ENCODE measurements around the gene OR8G1.
"Not testable (repeated sequence)": the region's sequence is repeated elsewhere in the genome, so short reads cannot be mapped to it uniquely, and the experiment has no call there.

Gene OR8G1

GRCh38 chr11:124240621-124241397, at the start of gene OR8G1:
TSS of gene OR8G1 (plus strand) at chr11:124241095. CDS start at chr11:124249676, 8,581 bp downstream.
- H3K4me3 ChIP-seq, result no peak within 1 kb of the TSS
- no peak within 1 kb of the TSS for H3K27ac ChIP-seq

GRCh38 chr11:124193221-124194010, 47.5 kb upstream of the OR8G1 start:
- Histone ChIP-seq H3K4me3 (no peak overlapping the region), H3K27ac (peak overlapping the region in 14 of 21 experiments; percentile 13 to 82 (median 50))

GRCh38 chr11:124194293-124195188, 46.4 kb upstream of the OR8G1 start:
- Histone ChIP-seq H3K27ac (peak overlapping the region in 13 of 21 experiments; percentile 23 to 82 (median 49)), H3K4me3 (no peak overlapping the region)

DNA sequence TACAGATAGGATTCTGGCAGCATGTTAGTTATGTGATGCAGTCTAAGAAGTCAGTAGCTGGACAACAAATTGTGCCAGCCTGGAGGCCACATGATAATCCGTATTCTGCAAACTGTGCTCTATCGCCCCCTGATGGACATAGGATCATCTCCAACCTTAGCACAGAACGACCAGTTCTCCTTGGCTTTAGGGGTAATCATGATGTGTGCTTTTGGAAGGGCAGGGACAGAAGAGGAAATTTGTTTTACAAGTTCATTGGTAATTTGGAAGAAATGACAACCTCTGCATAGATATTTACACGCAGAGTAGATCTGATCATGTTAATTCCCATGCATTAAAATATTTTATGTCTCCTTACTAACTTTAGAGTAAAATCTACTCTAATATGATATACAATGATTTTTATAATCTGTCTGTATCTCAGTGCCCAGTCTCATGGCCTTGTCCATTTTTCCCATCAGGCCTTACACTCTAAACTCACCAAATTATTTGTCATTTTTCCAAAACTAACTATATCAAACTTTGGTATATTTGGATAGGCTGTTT, 45.6 kb upstream of the OR8G1 start:
- no peak overlapping the region for H3K4me3 ChIP-seq

GRCh38 chr11:124197999-124198398, 42.9 kb upstream of the OR8G1 start:
- Histone ChIP-seq H3K4me3 (no peak overlapping the region), H3K27ac (no peak overlapping the region)

More for the DNA sequence above, 45.6 kb upstream of the OR8G1 start:
- peak overlapping the region in 7 of 21 experiments; percentile 18 to 82 (median 35) for H3K27ac ChIP-seq

DNA sequence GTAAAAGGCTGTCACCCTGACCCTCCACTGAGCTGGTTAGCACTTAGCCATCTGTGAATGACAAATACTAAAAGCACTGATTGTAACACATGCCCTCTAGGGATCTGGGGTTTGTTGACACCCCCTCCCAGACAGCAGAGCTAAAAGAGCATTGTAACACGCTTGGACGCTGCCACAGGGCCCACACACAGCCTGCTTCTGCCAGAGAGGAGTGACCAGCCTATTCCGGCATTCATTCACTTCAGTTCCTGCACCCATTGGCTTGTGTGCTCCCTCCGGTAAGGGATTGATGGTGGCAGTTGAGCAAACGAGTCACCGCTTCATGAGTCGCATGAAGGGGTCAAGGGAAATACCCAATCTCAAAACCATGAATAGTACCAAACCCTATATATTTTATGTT, 42.0 kb upstream of the OR8G1 start:
- H3K4me3 ChIP-seq, result no peak overlapping the region

DNA sequence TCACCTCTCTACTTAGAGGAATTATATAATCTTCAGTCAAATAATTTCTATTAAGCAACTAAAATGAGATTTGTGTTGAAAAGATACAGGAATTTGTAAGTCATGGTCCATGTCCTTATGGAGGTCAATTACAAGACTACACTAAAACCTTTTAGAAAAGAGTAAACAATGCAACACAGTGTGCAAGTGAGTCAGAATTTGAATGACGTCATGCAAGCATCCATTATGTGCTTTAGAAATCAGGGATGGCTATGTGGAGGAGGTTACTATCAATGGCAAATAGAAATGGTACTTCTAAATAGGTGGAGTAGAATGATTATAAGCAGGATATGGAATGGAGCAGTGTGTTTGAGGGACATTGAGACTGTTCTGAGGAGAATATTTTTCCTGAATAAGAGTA, 41.2 kb upstream of the OR8G1 start:
- H3K27ac ChIP-seq, result no peak overlapping the region
- no peak overlapping the region for H3K4me3 ChIP-seq

More for the DNA sequence above, 42.0 kb upstream of the OR8G1 start:
- no peak overlapping the region for H3K27ac ChIP-seq

- no peak overlapping the region for H3K4me3 ChIP-seq
- no peak overlapping the region for H3K27ac ChIP-seq
Observed at GRCh38 chr11:124200671-124201070, 40.2 kb upstream of the OR8G1 start.

DNA sequence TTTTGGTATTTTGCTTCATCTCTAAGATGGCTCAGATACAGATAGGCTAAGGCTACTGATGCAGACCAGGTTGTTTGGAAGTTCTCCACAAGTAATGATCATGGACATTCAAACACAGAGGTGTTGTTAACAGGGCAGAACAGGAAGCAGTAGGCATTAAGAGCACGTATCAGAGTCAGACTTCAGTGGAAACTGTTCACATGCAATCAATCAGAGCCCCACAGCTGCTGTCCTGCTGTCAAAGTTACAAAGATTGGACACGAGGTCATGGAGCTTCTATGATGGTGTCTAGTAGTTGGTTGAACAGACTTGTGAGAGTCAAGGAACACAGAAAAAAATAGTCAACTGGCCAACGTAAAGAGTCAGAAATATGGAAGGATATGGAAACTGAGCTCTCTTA, 37.9 kb upstream of the OR8G1 start:
- Histone ChIP-seq H3K4me3 (no peak overlapping the region), H3K27ac (no peak overlapping the region)

DNA sequence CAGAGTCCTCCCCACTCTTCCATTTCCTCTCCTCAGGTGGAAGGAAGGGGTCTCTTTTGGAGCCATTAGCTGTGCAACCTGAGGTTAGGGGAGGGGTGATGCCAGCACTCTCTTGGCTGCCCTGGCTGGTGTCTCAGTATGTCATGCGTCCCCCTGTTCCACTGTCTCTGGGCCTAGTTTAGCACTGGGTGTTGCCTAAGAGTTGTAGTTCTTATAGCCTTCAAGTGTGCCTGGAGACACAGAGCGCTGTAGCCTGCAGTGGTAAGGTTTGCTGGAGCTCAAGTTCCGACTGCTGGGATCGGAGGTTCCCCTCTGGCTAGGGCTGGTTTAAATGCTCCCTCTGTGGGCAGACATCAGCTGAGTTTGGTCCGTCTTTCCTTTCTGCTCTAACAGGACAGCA, 36.9 kb upstream of the OR8G1 start:
- Histone ChIP-seq H3K27ac (no peak overlapping the region), H3K4me3 (no peak overlapping the region)

- no peak overlapping the region for H3K4me3 ChIP-seq
- H3K27ac ChIP-seq, result no peak overlapping the region
Observed at GRCh38 chr11:124207102-124207792, 33.6 kb upstream of the OR8G1 start.

- no peak overlapping the region for H3K27ac ChIP-seq
- H3K4me3 ChIP-seq, result no peak overlapping the region
Observed at GRCh38 chr11:124209824-124210357, 31.0 kb upstream of the OR8G1 start.

- Histone ChIP-seq H3K27ac (no peak overlapping the region), H3K4me3 (no peak overlapping the region)
Observed at GRCh38 chr11:124210421-124210820, 30.5 kb upstream of the OR8G1 start.

DNA sequence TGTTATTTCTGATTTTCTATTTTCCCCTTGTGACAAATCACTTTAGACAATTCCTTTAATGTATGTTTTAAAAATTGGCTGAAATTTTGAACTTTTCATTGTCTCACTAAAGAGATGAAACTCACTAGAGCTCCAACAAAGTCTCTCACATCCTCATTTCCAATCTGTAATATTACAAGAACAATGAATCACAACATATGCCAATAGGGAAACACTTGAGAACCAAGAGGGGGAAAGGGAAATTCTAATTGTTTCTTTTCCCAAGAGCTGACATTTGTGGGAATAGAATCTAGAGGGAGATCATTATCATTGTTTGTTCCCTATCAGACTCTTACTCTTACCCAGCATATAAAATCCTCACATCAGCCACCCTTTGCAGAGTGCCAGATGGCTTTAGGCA, 29.6 kb upstream of the OR8G1 start:
- no peak overlapping the region for H3K27ac ChIP-seq

GRCh38 chr11:124214027-124214426, 26.9 kb upstream of the OR8G1 start:
- Histone ChIP-seq H3K27ac (no peak overlapping the region), H3K4me3 (no peak overlapping the region)

More for the DNA sequence above, 29.6 kb upstream of the OR8G1 start:
- no peak overlapping the region for H3K4me3 ChIP-seq

DNA sequence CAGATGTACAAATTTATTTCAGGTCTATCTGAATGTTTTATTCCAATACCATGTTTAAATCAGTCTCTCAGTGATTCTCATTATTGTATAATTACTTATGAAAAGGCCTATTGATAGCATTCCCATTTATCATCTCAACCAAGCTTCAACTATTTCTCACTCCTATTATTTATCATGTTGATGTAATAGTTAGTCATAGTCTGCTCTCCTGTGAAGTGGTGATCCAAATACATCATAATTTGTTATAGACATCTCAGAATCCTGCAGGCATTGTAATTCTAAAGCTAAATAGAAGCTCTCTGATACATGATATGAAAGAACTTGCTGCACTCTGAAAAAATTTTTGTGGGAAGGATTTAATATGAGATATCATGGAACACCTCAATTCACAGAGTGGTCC, 21.8 kb upstream of the OR8G1 start:
- no peak overlapping the region for H3K4me3 ChIP-seq
- no peak overlapping the region for H3K27ac ChIP-seq

DNA sequence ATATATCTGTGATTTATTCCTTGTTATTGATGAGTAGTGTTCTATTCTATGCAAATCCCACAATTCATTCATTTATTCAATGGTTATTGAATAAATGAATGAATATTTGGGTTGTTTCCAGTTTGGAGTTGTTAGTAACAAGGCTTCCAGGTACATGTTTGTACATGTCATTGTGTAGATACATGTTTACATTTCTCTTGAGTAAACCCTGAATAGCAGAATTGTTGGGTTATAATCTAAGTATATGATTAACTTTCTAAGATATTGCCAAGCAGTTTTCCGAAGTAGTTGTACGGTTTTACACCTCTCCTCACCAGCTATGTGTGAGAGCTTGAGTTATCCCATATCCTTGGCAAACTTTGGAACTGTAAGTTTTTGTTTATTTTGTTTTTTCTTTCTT, 18.5 kb upstream of the OR8G1 start:
- Histone ChIP-seq H3K4me3 (no peak overlapping the region), H3K27ac (no peak overlapping the region)

GRCh38 chr11:124224618-124225423, 16.1 kb upstream of the OR8G1 start:
- H3K4me3 ChIP-seq, result not testable (repeated sequence)
- H3K27ac ChIP-seq, result peak overlapping the region in 1 of 21 experiments; percentile 41

Measured in skin epidermis (tissue), 12 donors.